Cardiac muscle cell (in vitro differentiated cells and primary cell): ENCODE measurements around the gene UQCC2. TPM values are rescaled to one million over a fixed set of nuclear protein-coding genes. Genes with fewer than 3 reads are reported as not detected.

ENCODE experiments used
- DNase-seq, 2 donors: peaks; one replicate each; pipeline versions ENCODE4 v3.0.0 to v3.0.0-alpha.2; 2010 to 2017; ENCODE audit warnings: low read depth in 1 of 2, low spot score in 1 of 2
- H3K27ac ChIP-seq: fragments of 200-600 bp; sonication (generic); 2 replicates; pipeline ENCODE4 v1.5.1; 2016
- H3K27me3 ChIP-seq: fragments of 200-600 bp; sonication (generic); 2 replicates; pipeline ENCODE4 v1.6.0; 2016; ENCODE audit warnings: control low read depth
- H3K36me3 ChIP-seq: fragments of 200-600 bp; sonication (generic); 2 replicates; pipeline ENCODE4 v1.5.1; 2016; ENCODE audit warnings: control low read depth
- H3K4me1 ChIP-seq: fragments of 200-600 bp; sonication (generic); 2 replicates; pipeline ENCODE4 v1.8.1; 2017; ENCODE audit warnings: low read depth, mild to moderate bottlenecking, mixed run types
- H3K4me3 ChIP-seq: fragments of 200-600 bp; sonication (generic); 2 replicates; pipeline ENCODE4 v1.5.1; 2016; ENCODE audit warnings: mild to moderate bottlenecking
- H3K9me3 ChIP-seq: fragments of 200-600 bp; sonication (generic); 2 replicates; pipeline ENCODE4 v1.5.1; 2017; ENCODE audit warnings: low read depth, mild to moderate bottlenecking, control low read depth
- CTCF ChIP-seq: IDR thresholded peaks from 2 replicates; pipeline ENCODE4 v1.5.1; 2012; ENCODE audit warnings: low read depth, mild to moderate bottlenecking, low read length
- polyA plus RNA-seq: library from polyadenylated mRNA; unstranded; fragments of >200 nt; fragmentation: Nextera tagmentation; extraction: Ambion mirVana; gene quantifications from 2 replicates; pipeline ENCODE4 v1.2.1, GENCODE V29; 2016
- total RNA-seq: library from RNA; depleted of rRNA; stranded (reverse); fragments of >200 nt; gene quantifications from 2 replicates; pipeline ENCODE4 v1.2.3, GENCODE V29; 2016

Gene UQCC2
- total and polyA plus RNA-seq, 2 experiments from 2014 or later: 40.1 to 232 TPM

- no peak for DNase-seq
- no peak overlapping the region for H3K27ac ChIP-seq
- H3K36me3 ChIP-seq: no peaks in the 10 kb centered on the region
- no peaks in the 10 kb centered on the region for H3K27me3 ChIP-seq
- H3K4me3 ChIP-seq: no peak overlapping the region
- no peaks in the 10 kb centered on the region for H3K9me3 ChIP-seq
- TF ChIP-seq CTCF: no peak
- peaks cover 13% of the 10 kb centered on the region for H3K4me1 ChIP-seq
These were observed 7.2 kb upstream of the UQCC2 start for GRCh38 chr6:33718713-33719112.

GRCh38 chr6:33717934-33718455, 6.5 kb upstream of the UQCC2 start:
- no peak for TF ChIP-seq CTCF
- Histone ChIP-seq H3K36me3 (no peaks in the 10 kb centered on the region), H3K4me3 (no peak overlapping the region), H3K27ac (no peak overlapping the region), H3K27me3 (no peaks in the 10 kb centered on the region), H3K4me1 (peaks cover 6% of the 10 kb centered on the region), H3K9me3 (no peaks in the 10 kb centered on the region)
- peak in 1 of 2 donors; percentile 29 for DNase-seq

- no peak for TF ChIP-seq CTCF
These were observed 5.6 kb upstream of the UQCC2 start for GRCh38 chr6:33716890-33717632.

GRCh38 chr6:33716379-33716778, 4.9 kb upstream of the UQCC2 start:
- H3K4me1 ChIP-seq: no peaks in the 10 kb centered on the region
- TF ChIP-seq CTCF: no peak
- no peaks in the 10 kb centered on the region for H3K36me3 ChIP-seq
- no peaks in the 10 kb centered on the region for H3K27me3 ChIP-seq
- H3K27ac ChIP-seq: no peak overlapping the region
- no peaks in the 10 kb centered on the region for H3K9me3 ChIP-seq
- H3K4me3 ChIP-seq: no peak overlapping the region
- DNase-seq: no peak

More at GRCh38 chr6:33716890-33717632, 5.6 kb upstream of the UQCC2 start:
- Histone ChIP-seq H3K4me3 (no peak overlapping the region), H3K9me3 (no peaks in the 10 kb centered on the region), H3K4me1 (peaks cover 1% of the 10 kb centered on the region), H3K36me3 (no peaks in the 10 kb centered on the region), H3K27ac (no peak overlapping the region), H3K27me3 (no peaks in the 10 kb centered on the region)
- DNase-seq: no peak

- Histone ChIP-seq H3K9me3 (no peaks in the 10 kb centered on the region), H3K36me3 (no peaks in the 10 kb centered on the region), H3K4me1 (no peaks in the 10 kb centered on the region), H3K4me3 (no peak overlapping the region), H3K27me3 (no peaks in the 10 kb centered on the region), H3K27ac (no peak overlapping the region)
- TF ChIP-seq CTCF: no peak
- DNase-seq: no peak
These were observed 3.0 kb upstream of the UQCC2 start for GRCh38 chr6:33714385-33715040.
